Ovary (tissue), 3 donors: ENCODE measurements around the gene TMEM61.
"Not testable (repeated sequence)": the region's sequence is repeated elsewhere in the genome, so short reads cannot be mapped to it uniquely, and the experiment has no call there.

Experiments used
- EP300 ChIP-seq: sonication (generic); formaldehyde crosslinking; IDR thresholded peaks from one replicate; pipeline ENCODE4 v1.6.1; 2017; ENCODE audit warnings: antibody characterized with exemption
- POLR2A ChIP-seq: fragments of 450-650 bp; IDR thresholded peaks from one replicate; pipeline ENCODE4 v1.6.1; 2017; ENCODE audit warnings: antibody characterized with exemption, mild to moderate bottlenecking, moderate library complexity
- TF ChIP-seq, protein P1 (sequence below), 3 donors: fragments of 450-650 bp in 2 of 3; fragments of 200-600 bp in 1 of 3; IDR thresholded peaks; one replicate each; pipeline versions ENCODE4 v1.5.1 to v1.8.0; 2016 to 2022; ENCODE audit warnings: antibody characterized with exemption in 3 of 3, mild to moderate bottlenecking in 1 of 3
- donor health status: DM: no; HTN: no; CAD: no.

DNA sequence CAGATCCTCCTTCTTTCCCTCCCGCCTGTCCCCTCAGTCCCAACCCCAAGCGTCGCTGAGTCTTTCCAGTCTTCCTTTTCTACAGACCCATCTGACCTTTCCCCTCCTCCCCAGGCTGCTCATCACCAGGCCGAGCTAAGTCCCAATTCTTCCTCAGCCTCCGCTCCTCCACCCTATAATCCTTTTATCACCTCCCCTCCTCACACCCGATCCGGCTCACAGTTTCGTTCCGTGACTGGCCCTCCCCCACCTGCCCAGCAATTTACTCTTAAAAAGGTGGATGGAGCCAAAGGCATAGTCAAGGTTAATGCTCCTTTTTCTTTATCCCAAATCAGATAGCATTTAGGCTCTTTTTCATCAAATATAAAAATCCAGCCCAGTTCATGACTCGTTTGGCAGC lies 43.7 kb downstream of the TMEM61 start:
- TF ChIP-seq, protein P1, sequence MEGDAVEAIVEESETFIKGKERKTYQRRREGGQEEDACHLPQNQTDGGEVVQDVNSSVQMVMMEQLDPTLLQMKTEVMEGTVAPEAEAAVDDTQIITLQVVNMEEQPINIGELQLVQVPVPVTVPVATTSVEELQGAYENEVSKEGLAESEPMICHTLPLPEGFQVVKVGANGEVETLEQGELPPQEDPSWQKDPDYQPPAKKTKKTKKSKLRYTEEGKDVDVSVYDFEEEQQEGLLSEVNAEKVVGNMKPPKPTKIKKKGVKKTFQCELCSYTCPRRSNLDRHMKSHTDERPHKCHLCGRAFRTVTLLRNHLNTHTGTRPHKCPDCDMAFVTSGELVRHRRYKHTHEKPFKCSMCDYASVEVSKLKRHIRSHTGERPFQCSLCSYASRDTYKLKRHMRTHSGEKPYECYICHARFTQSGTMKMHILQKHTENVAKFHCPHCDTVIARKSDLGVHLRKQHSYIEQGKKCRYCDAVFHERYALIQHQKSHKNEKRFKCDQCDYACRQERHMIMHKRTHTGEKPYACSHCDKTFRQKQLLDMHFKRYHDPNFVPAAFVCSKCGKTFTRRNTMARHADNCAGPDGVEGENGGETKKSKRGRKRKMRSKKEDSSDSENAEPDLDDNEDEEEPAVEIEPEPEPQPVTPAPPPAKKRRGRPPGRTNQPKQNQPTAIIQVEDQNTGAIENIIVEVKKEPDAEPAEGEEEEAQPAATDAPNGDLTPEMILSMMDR (IDR thresholded peaks at IDR 0.05), result not testable (repeated sequence)
- TF ChIP-seq POLR2A, EP300: not testable (repeated sequence)
